Activated CD4-positive, CD25-positive, alpha-beta regulatory T cell (primary cell): ENCODE data around the gene GJB1.

Experiments
- DNase-seq, 4 experiments: peaks; one replicate each; lab custom pipeline; 2025; lab: John Stamatoyannopoulos, UW

Gene GJB1

GRCh38 chrX:71215338-71215912, 7.6 kb upstream of the GJB1 start:
- no peak for DNase-seq

- DNase-seq = no peak
Observed at GRCh38 chrX:71216485-71216884, 6.5 kb upstream of the GJB1 start.

- no peak for DNase-seq
Observed at GRCh38 chrX:71217298-71217697, 5.7 kb upstream of the GJB1 start.

- no peak for DNase-seq
Observed at GRCh38 chrX:71221145-71221544, 1.9 kb upstream of the GJB1 start.

GRCh38 chrX:71224098-71224708, 1.2 kb downstream of the GJB1 start:
- no peak for DNase-seq

GRCh38 chrX:71225009-71225408, 2.0 kb downstream of the GJB1 start:
- no peak for DNase-seq

- DNase-seq = no peak
Observed at GRCh38 chrX:71225676-71226075, 2.7 kb downstream of the GJB1 start.

- no peak for DNase-seq
Observed at GRCh38 chrX:71227370-71228062, 4.5 kb downstream of the GJB1 start.

- no peak for DNase-seq
Observed at GRCh38 chrX:71228063-71228642, 5.1 kb downstream of the GJB1 start.

- DNase-seq = no peak
Observed at GRCh38 chrX:71235482-71235881, 12.5 kb downstream of the GJB1 start.

- DNase-seq = no peak
Observed at GRCh38 chrX:71236836-71237235, 13.8 kb downstream of the GJB1 start.

GRCh38 chrX:71239781-71240180, 16.8 kb downstream of the GJB1 start:
- DNase-seq = no peak

- no peak for DNase-seq
Observed at GRCh38 chrX:71241301-71241700, 18.3 kb downstream of the GJB1 start.

- DNase-seq = no peak
Observed at GRCh38 chrX:71244359-71245128, 21.5 kb downstream of the GJB1 start.

GRCh38 chrX:71245159-71245558, 22.1 kb downstream of the GJB1 start:
- DNase-seq = no peak

- DNase-seq = no peak
Observed at GRCh38 chrX:71250841-71251240, 27.8 kb downstream of the GJB1 start.

- no peak for DNase-seq
Observed at GRCh38 chrX:71251466-71251973, 28.5 kb downstream of the GJB1 start.

- no peak for DNase-seq
Observed at GRCh38 chrX:71252221-71252620, 29.2 kb downstream of the GJB1 start.

GRCh38 chrX:71253253-71254091, 30.4 kb downstream of the GJB1 start:
- DNase-seq = peak in 2 of 4 experiments; percentile 3 to 4

GRCh38 chrX:71254092-71254963, 31.3 kb downstream of the GJB1 start, which contains the start of gene ZMYM3:
TSS of gene ZMYM3 (minus strand) at chrX:71254140. CDS start at chrX:71253255, 885 bp downstream.
- DNase-seq = peak; percentile 33 to 71 (median 60)
